ENCODE measurements around the gene KLRC3. TPM values are rescaled to one million over a fixed set of nuclear protein-coding genes. Genes with fewer than 3 reads are reported as not detected.

The KLRC3 gene
- polyA plus RNA-seq, 1 donor, result 0.72 TPM

GRCh38 chr12:10362828-10363657, 57.4 kb downstream of the KLRC3 start:
- H3K27ac ChIP-seq (ENCODE audit: low read length), result peak overlapping the region; percentile 73
- no peaks in the 10 kb centered on the region for H3K36me3 ChIP-seq (ENCODE audit: control insufficient read depth, insufficient read depth, low read length)
- no peaks in the 10 kb centered on the region for H3K9me3 ChIP-seq (ENCODE audit: control insufficient read depth, low read depth, low read length)
- H3K4me3 ChIP-seq (ENCODE audit: low read length), result peak overlapping the region; percentile 52
- no peaks in the 10 kb centered on the region for H3K27me3 ChIP-seq (ENCODE audit: control insufficient read depth, insufficient read depth, low read length)
- peak; percentile 7 to 66 for DNase-seq
- WGBS (ENCODE audit: insufficient coverage, low lambda C conversion rate), result 15% methylated on average over 2 of the region's 9 CpGs
- peaks cover 30% of the 10 kb centered on the region for H3K4me1 ChIP-seq (ENCODE audit: control insufficient read depth, insufficient read depth, low read length)

DNA sequence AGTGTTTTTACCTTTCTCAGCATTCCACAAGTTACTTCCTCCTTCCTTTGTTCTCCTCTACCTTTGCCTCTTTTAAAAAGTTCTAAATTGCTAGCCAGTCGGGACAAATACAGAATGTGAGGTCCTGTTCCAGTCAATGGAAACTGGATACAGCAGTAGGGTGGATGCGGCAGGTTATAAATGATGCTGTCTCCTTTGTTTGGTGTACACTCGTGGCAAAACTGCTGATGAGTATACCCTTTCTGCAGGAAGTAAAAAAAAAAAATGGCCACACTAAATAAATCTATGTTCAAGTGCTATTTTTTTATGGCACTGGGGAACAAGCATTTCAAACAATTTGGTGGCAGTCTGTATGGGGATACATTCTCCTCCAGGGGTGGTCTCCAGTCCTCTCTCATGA, 58.1 kb downstream of the KLRC3 start:
- no peaks in the 10 kb centered on the region for H3K36me3 ChIP-seq (ENCODE audit: control insufficient read depth, insufficient read depth, low read length)
- H3K9me3 ChIP-seq (ENCODE audit: control insufficient read depth, low read depth, low read length), result no peaks in the 10 kb centered on the region
- H3K4me3 ChIP-seq (ENCODE audit: low read length), result no peak overlapping the region
- no peaks in the 10 kb centered on the region for H3K27me3 ChIP-seq (ENCODE audit: control insufficient read depth, insufficient read depth, low read length)
- whole genome bisulfite sequencing (ENCODE audit: insufficient coverage, low lambda C conversion rate), result 0% methylated on average over 1 of the region's 3 CpGs
- H3K27ac ChIP-seq (ENCODE audit: low read length), result peak overlapping the region; percentile 73
- DNase-seq, result peak in 1 of 2 donors; percentile 37
- peaks cover 30% of the 10 kb centered on the region for H3K4me1 ChIP-seq (ENCODE audit: control insufficient read depth, insufficient read depth, low read length)

Other genes starting within 250 kb of the KLRC3 start
- 2.6 TPM for gene OLR1, start 248.5 kb downstream of the KLRC3 start, polyA plus RNA-seq
- gene TMEM52B, start 241.6 kb downstream of the KLRC3 start, polyA plus RNA-seq, result 1.3 TPM
- 55.0 TPM for gene GABARAPL1, start 207.7 kb downstream of the KLRC3 start, polyA plus RNA-seq
- 2.6 TPM for gene KLRD1, start 112.7 kb downstream of the KLRC3 start, polyA plus RNA-seq
- gene KLRK1, start 30.6 kb downstream of the KLRC3 start, polyA plus RNA-seq, result 4.2 TPM
- gene KLRC4, start 10.8 kb downstream of the KLRC3 start, polyA plus RNA-seq, result 0.87 TPM
- 1.6 TPM for gene KLRC2, start 15.4 kb upstream of the KLRC3 start, polyA plus RNA-seq
- gene KLRC1, start 32.8 kb upstream of the KLRC3 start, polyA plus RNA-seq, result 3.7 TPM
- gene EIF2S3B, start 85.3 kb upstream of the KLRC3 start, polyA plus RNA-seq, result 2.8 TPM
- 24.1 TPM for gene MAGOHB, start 193.0 kb upstream of the KLRC3 start, polyA plus RNA-seq

All from large intestine (tissue), 3 donors.